Measurements from ENCODE around the gene FARP2. TPM values are rescaled to one million over a fixed set of nuclear protein-coding genes. Genes with fewer than 3 reads are reported as not detected.

Gene FARP2
- total and polyA plus RNA-seq, 2 of the 13 experiments (the other 11 are each of a cell fraction or from before 2014, with no cell fraction given): 28.0 to 45.4 TPM

DNA sequence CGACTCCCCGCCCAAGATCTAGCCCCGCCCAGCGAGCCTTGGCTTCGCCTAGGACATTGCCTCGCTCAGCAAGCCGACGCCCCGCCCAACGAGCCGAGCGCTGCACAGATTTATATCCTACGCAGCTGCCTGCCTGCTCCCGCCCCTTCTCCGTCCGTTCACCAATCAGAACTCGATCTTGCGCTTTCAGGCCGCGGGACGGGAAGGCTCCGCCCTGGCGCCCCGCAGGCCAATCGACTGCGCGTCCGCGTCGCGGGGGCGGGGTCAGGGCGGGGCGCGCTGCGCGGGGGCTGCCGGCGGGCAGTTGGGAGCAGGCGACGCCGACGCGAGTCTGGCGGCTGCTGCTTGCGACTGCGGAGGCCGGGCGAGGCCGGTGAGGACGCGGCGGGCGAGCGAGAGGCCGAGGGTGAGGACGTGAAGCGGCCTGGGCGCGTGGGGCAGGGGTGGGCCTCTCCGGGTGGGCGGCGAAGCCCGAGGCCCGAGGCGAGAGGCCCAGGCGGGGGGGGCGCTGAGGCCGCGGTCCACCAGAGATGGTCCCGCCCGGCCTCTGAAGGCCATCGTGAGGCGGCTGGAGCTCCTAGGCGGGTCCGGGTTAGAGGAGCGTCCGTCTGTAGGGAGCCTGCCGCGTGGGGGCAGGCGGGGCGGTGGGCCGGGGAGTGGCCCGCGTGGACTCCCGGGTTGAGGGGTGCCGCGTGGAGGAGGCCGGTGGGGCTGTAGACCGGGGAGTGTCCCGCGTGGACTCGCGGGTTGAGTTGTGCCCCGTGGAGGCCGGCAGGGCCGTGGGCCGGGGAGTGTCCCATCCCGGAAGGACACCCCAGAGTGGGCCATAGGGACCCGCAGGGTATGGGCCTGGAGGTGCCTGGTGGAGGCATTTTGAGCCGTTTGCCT is at the start of gene FARP2 (continued):
- TF ChIP-seq ZNF292 (CRISPR knock-in tag; IDR thresholded peaks at IDR 0.05; ENCODE audit: borderline replicate concordance, low read depth): no peak
- no peak for TF ChIP-seq ZNF562 (CRISPR knock-in tag; IDR thresholded peaks at IDR 0.05; ENCODE audit: borderline replicate concordance)
- no peak for TF ChIP-seq JUND (CRISPR knock-in tag; IDR thresholded peaks at IDR 0.05)
- no peak for TF ChIP-seq NFIB (CRISPR knock-in tag; IDR thresholded peaks at IDR 0.05; ENCODE audit: borderline replicate concordance)
- TF ChIP-seq, protein P1, sequence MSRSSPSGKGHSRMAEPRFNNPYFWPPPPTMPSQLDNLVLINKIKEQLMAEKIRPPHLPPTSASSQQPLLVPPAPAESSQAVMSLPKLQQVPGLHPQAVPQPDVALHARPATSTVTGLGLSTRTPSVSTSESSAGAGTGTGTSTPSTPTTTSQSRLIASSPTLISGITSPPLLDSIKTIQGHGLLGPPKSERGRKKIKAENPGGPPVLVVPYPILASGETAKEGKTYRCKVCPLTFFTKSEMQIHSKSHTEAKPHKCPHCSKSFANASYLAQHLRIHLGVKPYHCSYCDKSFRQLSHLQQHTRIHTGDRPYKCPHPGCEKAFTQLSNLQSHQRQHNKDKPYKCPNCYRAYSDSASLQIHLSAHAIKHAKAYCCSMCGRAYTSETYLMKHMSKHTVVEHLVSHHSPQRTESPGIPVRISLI (CRISPR knock-in tag; IDR thresholded peaks at IDR 0.05; ENCODE audit: borderline replicate concordance): no peak
- TF ChIP-seq JDP2 (CRISPR knock-in tag; IDR thresholded peaks at IDR 0.05; ENCODE audit: borderline replicate concordance): no peak
- no peak for TF ChIP-seq HMG20A (CRISPR knock-in tag; IDR thresholded peaks at IDR 0.05; ENCODE audit: borderline replicate concordance)
- peak; percentile 91 for TF ChIP-seq DR1 (CRISPR knock-in tag; IDR thresholded peaks at IDR 0.05)
- no peak for TF ChIP-seq PAF1 (CRISPR knock-in tag; IDR thresholded peaks at IDR 0.05)
- no peak for TF ChIP-seq JUN (CRISPR knock-in tag; IDR thresholded peaks at IDR 0.05)
- TF ChIP-seq TBX3 (IDR thresholded peaks at IDR 0.05; ENCODE audit: borderline replicate concordance): no peak
- peak; percentile 66 for TF ChIP-seq HOXD1 (CRISPR knock-in tag; IDR thresholded peaks at IDR 0.05)
- peak; percentile 38; the same call in 1 of the 2 replicates for TF ChIP-seq RFX5 (IDR thresholded peaks at IDR 0.05; ENCODE audit: low read depth, low read length)
- 0 out of 2 replicates have a peak, but pooled peaks have one; percentile 57 for TF ChIP-seq ZBTB7B (CRISPR knock-in tag; IDR thresholded peaks at IDR 0.05)
- no peak for TF ChIP-seq ZNF10 (CRISPR knock-in tag; IDR thresholded peaks at IDR 0.05; ENCODE audit: borderline replicate concordance, low read depth)
- TF ChIP-seq ZMYM4 (CRISPR knock-in tag; IDR thresholded peaks at IDR 0.05): peak; percentile 50; the same call in 1 of the 2 replicates
- TF ChIP-seq JUNB (CRISPR knock-in tag; IDR thresholded peaks at IDR 0.05; ENCODE audit: borderline replicate concordance): no peak
- TF ChIP-seq ARNTL (CRISPR knock-in tag; IDR thresholded peaks at IDR 0.05): peak; percentile 34; the same call in 1 of the 2 replicates
- TF ChIP-seq NR2C2 (CRISPR knock-in tag; IDR thresholded peaks at IDR 0.05; ENCODE audit: borderline replicate concordance): peak; percentile 61
- no peak for TF ChIP-seq ZNF460 (CRISPR knock-in tag; IDR thresholded peaks at IDR 0.05; ENCODE audit: borderline replicate concordance)
- TF ChIP-seq ONECUT2 (CRISPR knock-in tag; IDR thresholded peaks at IDR 0.05): no peak
- TF ChIP-seq MEIS1 (CRISPR knock-in tag; IDR thresholded peaks at IDR 0.05; ENCODE audit: borderline replicate concordance): no peak
- TF ChIP-seq ZNF282 (IDR thresholded peaks at IDR 0.05; ENCODE audit: partially characterized antibody): no peak
- no peak for TF ChIP-seq RFXANK (CRISPR knock-in tag; IDR thresholded peaks at IDR 0.05)
- TF ChIP-seq ZC3H13 (CRISPR knock-in tag; IDR thresholded peaks at IDR 0.05): 0 out of 2 replicates have a peak, but pooled peaks have one; percentile 34
- TF ChIP-seq ZNF547 (CRISPR knock-in tag; IDR thresholded peaks at IDR 0.05): peak; percentile 21; the same call in 1 of the 2 replicates
- TF ChIP-seq, protein P2, sequence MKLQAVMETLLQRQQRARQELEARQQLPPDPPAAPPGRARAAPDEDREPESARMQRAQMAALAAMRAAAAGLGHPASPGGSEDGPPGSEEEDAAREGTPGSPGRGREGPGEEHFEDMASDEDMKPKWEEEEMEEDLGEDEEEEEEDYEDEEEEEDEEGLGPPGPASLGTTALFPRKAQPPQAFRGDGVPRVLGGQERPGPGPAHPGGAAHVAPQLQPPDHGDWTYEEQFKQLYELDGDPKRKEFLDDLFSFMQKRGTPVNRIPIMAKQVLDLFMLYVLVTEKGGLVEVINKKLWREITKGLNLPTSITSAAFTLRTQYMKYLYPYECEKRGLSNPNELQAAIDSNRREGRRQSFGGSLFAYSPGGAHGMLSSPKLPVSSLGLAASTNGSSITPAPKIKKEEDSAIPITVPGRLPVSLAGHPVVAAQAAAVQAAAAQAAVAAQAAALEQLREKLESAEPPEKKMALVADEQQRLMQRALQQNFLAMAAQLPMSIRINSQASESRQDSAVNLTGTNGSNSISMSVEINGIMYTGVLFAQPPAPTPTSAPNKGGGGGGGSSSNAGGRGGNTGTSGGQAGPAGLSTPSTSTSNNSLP (IDR thresholded peaks at IDR 0.05; ENCODE audit: low read depth, low read length): 0 out of 2 replicates have a peak, but pooled peaks have one; percentile 9
- no peak for TF ChIP-seq ZNF383 (CRISPR knock-in tag; IDR thresholded peaks at IDR 0.05; ENCODE audit: borderline replicate concordance)
- TF ChIP-seq ZNF879 (CRISPR knock-in tag; IDR thresholded peaks at IDR 0.05): no peak
- no peak for TF ChIP-seq ZNF121 (CRISPR knock-in tag; IDR thresholded peaks at IDR 0.05)

Measured in HepG2 (cell line).